HEK293 (cell line): ENCODE results near the gene SLC2A2.

Experiments used
- BCL11A ChIP-seq: fragments of 450-650 bp; formaldehyde crosslinking; IDR thresholded peaks from 2 replicates; pipeline ENCODE4 v1.5.1; 2016; ENCODE audit warnings: low read depth, missing biosample characterization, missing genetic modification characterization
- CTCF ChIP-seq: fragments of 450-650 bp; formaldehyde crosslinking; IDR thresholded peaks from 2 replicates; pipeline ENCODE4 v1.5.1; 2016; ENCODE audit warnings: missing biosample characterization, missing genetic modification characterization
- GLI4 ChIP-seq: fragments of 450-650 bp; formaldehyde crosslinking; IDR thresholded peaks from 2 replicates; pipeline ENCODE4 v1.5.1; 2016; ENCODE audit warnings: missing biosample characterization, missing genetic modification characterization
- KLF1 ChIP-seq: fragments of 450-650 bp; formaldehyde crosslinking; IDR thresholded peaks from 2 replicates; pipeline ENCODE4 v1.5.1; 2016; ENCODE audit warnings: missing biosample characterization, missing genetic modification characterization
- PRDM1 ChIP-seq: fragments of 450-650 bp; formaldehyde crosslinking; IDR thresholded peaks from 2 replicates; pipeline ENCODE4; 2016; ENCODE audit warnings: missing biosample characterization, missing genetic modification characterization
- ZBTB8A ChIP-seq: fragments of 450-650 bp; formaldehyde crosslinking; IDR thresholded peaks from 2 replicates; pipeline ENCODE4 v1.5.1; 2016; ENCODE audit warnings: missing biosample characterization, missing genetic modification characterization

- TF ChIP-seq CTCF (tag by site-specific recombination), result no peak
- no peak for TF ChIP-seq PRDM1 (tag by site-specific recombination)
- no peak for TF ChIP-seq GLI4 (tag by site-specific recombination)
- no peak for TF ChIP-seq ZBTB8A (tag by site-specific recombination)
- TF ChIP-seq BCL11A (tag by site-specific recombination), result no peak
- TF ChIP-seq KLF1 (tag by site-specific recombination), result no peak
Observed at GRCh38 chr3:171028025-171028778, 1.7 kb upstream of the SLC2A2 start.
